ENCODE measurements around the gene UROS.

- TF ChIP-seq CTCF (IDR thresholded peaks at IDR 0.05) (no peak), FOXJ3 (CRISPR knock-in tag; IDR thresholded peaks at IDR 0.05) (no peak), USF1 (IDR thresholded peaks at IDR 0.05; ENCODE audit: borderline replicate concordance, low read depth) (no peak), IRF3 (IDR thresholded peaks at IDR 0.05; ENCODE audit: low read depth, low read length) (no peak), GABPA (IDR thresholded peaks at IDR 0.05; ENCODE audit: low read depth) (no peak), EZH2phosphoT487 (IDR thresholded peaks at IDR 0.05; ENCODE audit: borderline replicate concordance, low read depth) (no peak), MXI1 (IDR thresholded peaks at IDR 0.05; ENCODE audit: low read depth, low read length) (no peak), EP300 (IDR thresholded peaks at IDR 0.05; ENCODE audit: borderline replicate concordance in 1 of 2, low read depth in 1 of 2, low read length in 1 of 2) (no peak), FOSL2 (IDR thresholded peaks at IDR 0.05; ENCODE audit: borderline replicate concordance, low read depth) (no peak), JUND (IDR thresholded peaks at IDR 0.05) (no peak), POLR2AphosphoS5 (IDR thresholded peaks at IDR 0.05; ENCODE audit: low read depth, low read length) (no peak), GATA2 (CRISPR knock-in tag; IDR thresholded peaks at IDR 0.05) (no peak), CHD2 (IDR thresholded peaks at IDR 0.05; ENCODE audit: low read length, partially characterized antibody) (no peak), USF2 (IDR thresholded peaks at IDR 0.05; ENCODE audit: borderline replicate concordance, low read depth, low read length) (no peak)
Measured at GRCh38 chr10:125815764-125816163, 7.3 kb downstream of the UROS start.
